ENCODE data around the gene NBAS.
A peak's percentile ranks its signal among the peaks of the same experiment; 100 is the strongest.

Gene NBAS

DNA sequence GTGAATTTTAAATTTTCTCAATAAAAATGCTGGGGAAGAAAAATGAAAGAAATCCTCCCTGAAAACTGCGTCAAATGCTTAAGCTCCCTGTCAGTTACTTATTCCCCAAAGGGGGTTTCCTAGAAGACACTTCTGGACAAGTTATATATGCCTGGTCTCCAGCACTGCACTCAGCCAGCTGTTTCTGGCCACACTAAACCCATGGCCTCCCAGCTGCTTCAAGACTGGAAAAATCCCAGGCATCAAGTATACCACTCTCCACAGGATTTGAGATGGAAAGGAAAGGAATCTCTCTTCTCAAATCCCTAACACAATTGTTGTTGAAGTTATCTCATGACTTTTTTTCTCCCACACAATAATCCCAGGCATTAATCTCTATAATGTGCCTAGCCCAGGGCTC is 245.7 kb downstream of the NBAS start:
- Histone ChIP-seq H3K27me3 (ENCODE audit: low read length) (no peaks in the 10 kb centered on the region), H2AFZ (ENCODE audit: low read depth, low read length, severe bottlenecking) (no peak overlapping the region), H3K4me2 (ENCODE audit: low read depth, low read length, poor library complexity, severe bottlenecking) (no peak overlapping the region), H3K4me3 (ENCODE audit: insufficient read depth, low read length, poor library complexity, severe bottlenecking) (no peak overlapping the region), H3K79me2 (ENCODE audit: insufficient read depth, low read length) (no peaks in the 10 kb centered on the region), H3K9ac (ENCODE audit: low read length) (no peak overlapping the region), H3K9me3 (ENCODE audit: insufficient read depth, low read length) (no peaks in the 10 kb centered on the region), H3K27ac (ENCODE audit: low read depth, low read length) (no peak overlapping the region), H3F3A (ENCODE audit: insufficient read depth) (no peaks in the 10 kb centered on the region), H3K36me3 (ENCODE audit: low read length) (no peaks in the 10 kb centered on the region), H3K9me2 (replicated peaks; ENCODE audit: insufficient read depth, low read length) (no peaks in the 10 kb centered on the region), H4K20me1 (ENCODE audit: low read depth, low read length) (no peaks in the 10 kb centered on the region)
- TF ChIP-seq EZH2phosphoT487 (conservative IDR thresholded peaks at IDR 0.05; ENCODE audit: low read length) (no peak), CTCF (IDR thresholded peaks at IDR 0.05; ENCODE audit: insufficient read depth, low read length, poor library complexity, severe bottlenecking) (no peak)

- H3K27me3 ChIP-seq (ENCODE audit: low read length): no peaks in the 10 kb centered on the region
- H2AFZ ChIP-seq (ENCODE audit: low read depth, low read length, severe bottlenecking): no peak overlapping the region
- H3K9me3 ChIP-seq (ENCODE audit: insufficient read depth, low read length): no peaks in the 10 kb centered on the region
- no peaks in the 10 kb centered on the region for H3K9me2 ChIP-seq (replicated peaks; ENCODE audit: insufficient read depth, low read length)
- no peak overlapping the region for H3K9ac ChIP-seq (ENCODE audit: low read length)
- H3K79me2 ChIP-seq (ENCODE audit: insufficient read depth, low read length): no peaks in the 10 kb centered on the region
- no peaks in the 10 kb centered on the region for H3F3A ChIP-seq (ENCODE audit: insufficient read depth)
- TF ChIP-seq EZH2phosphoT487 (conservative IDR thresholded peaks at IDR 0.05; ENCODE audit: low read length): no peak
- TF ChIP-seq CTCF (IDR thresholded peaks at IDR 0.05; ENCODE audit: insufficient read depth, low read length, poor library complexity, severe bottlenecking): no peak
- no peak overlapping the region for H3K4me2 ChIP-seq (ENCODE audit: low read depth, low read length, poor library complexity, severe bottlenecking)
- H3K27ac ChIP-seq (ENCODE audit: low read depth, low read length): no peak overlapping the region
- H4K20me1 ChIP-seq (ENCODE audit: low read depth, low read length): no peaks in the 10 kb centered on the region
- no peaks in the 10 kb centered on the region for H3K36me3 ChIP-seq (ENCODE audit: low read length)
- H3K4me3 ChIP-seq (ENCODE audit: insufficient read depth, low read length, poor library complexity, severe bottlenecking): no peak overlapping the region
Observed at GRCh38 chr2:15313657-15314056, 247.5 kb downstream of the NBAS start.

DNA sequence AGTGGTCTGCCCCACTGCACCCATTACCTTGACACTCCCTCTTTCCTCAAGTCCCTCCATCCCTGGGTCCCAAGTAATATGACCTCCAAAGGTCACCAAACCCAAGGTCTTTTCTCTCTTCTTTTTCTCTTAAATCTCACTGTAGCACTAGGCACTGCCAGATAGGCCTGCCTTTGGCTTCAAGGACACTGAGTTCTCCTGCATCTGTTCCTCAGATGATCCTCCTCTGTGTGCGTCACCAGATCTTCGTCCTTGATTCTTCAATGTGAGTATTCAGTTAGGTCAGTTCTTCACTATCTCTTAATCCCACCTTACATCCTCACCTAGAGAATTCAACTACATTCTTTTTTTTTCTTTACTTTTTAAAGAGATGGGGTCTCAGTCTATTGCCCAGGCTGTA is 249.2 kb downstream of the NBAS start:
- Histone ChIP-seq H3K27ac (ENCODE audit: low read depth, low read length) (peak overlapping the region; percentile 71), H3K27me3 (ENCODE audit: low read length) (no peaks in the 10 kb centered on the region), H3K9me2 (replicated peaks; ENCODE audit: insufficient read depth, low read length) (no peaks in the 10 kb centered on the region), H3K4me3 (ENCODE audit: insufficient read depth, low read length, poor library complexity, severe bottlenecking) (no peak overlapping the region), H2AFZ (ENCODE audit: low read depth, low read length, severe bottlenecking) (peak overlapping the region; percentile 30), H3K36me3 (ENCODE audit: low read length) (no peaks in the 10 kb centered on the region), H3K9ac (ENCODE audit: low read length) (0 out of 2 replicates have a peak overlapping the region, but pooled peaks have one; percentile 27), H3F3A (ENCODE audit: insufficient read depth) (no peaks in the 10 kb centered on the region), H3K9me3 (ENCODE audit: insufficient read depth, low read length) (no peaks in the 10 kb centered on the region), H3K79me2 (ENCODE audit: insufficient read depth, low read length) (no peaks in the 10 kb centered on the region), H3K4me2 (ENCODE audit: low read depth, low read length, poor library complexity, severe bottlenecking) (peak overlapping the region; percentile 56), H4K20me1 (ENCODE audit: low read depth, low read length) (no peaks in the 10 kb centered on the region)
- no peak for TF ChIP-seq CTCF (IDR thresholded peaks at IDR 0.05; ENCODE audit: insufficient read depth, low read length, poor library complexity, severe bottlenecking)
- TF ChIP-seq EZH2phosphoT487 (conservative IDR thresholded peaks at IDR 0.05; ENCODE audit: low read length): no peak

Data from SU-DHL-6 (cell line).